Choroid plexus epithelial cell (primary cell): Measurements from ENCODE around the gene KIAA1586.
A peak's percentile ranks its signal among the peaks of the same experiment; 100 is the strongest.

Experiments
- DNase-seq: peaks from one replicate; pipeline ENCODE4 v3.0.0-alpha.2; 2010; ENCODE audit warnings: low read depth
- H3K4me3 ChIP-seq: 2 replicates; pipeline ENCODE4 v1.5.1; 2011; ENCODE audit warnings: low read depth, mild to moderate bottlenecking, control low read depth, low read length, moderate library complexity
- TF ChIP-seq, protein P1 (sequence below): conservative IDR thresholded peaks from 2 replicates; pipeline ENCODE4 v1.5.1; 2011; ENCODE audit warnings: low read depth, mild to moderate bottlenecking, control low read depth, inconsistent platforms, low read length, moderate library complexity

The KIAA1586 gene

DNA sequence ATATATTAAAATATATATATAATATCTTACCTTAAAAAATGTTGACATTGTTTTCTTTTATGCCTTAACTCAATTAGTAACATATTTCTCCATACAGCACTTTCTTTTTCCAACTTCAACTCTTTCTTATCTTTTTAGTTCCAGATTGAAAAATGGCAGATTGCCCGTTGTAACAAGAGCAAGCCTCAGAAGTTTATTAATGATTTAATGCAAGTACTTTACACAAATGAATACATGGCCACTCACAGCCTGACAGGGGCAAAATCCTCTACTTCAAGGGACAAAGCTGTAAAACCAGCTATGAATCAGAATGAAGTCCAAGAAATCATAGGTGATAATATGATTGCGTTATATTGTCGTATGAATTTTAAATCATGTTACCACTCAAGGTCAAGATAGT is 29.4 kb upstream of the KIAA1586 start:
- no peak overlapping the region for H3K4me3 ChIP-seq
- TF ChIP-seq, protein P1, sequence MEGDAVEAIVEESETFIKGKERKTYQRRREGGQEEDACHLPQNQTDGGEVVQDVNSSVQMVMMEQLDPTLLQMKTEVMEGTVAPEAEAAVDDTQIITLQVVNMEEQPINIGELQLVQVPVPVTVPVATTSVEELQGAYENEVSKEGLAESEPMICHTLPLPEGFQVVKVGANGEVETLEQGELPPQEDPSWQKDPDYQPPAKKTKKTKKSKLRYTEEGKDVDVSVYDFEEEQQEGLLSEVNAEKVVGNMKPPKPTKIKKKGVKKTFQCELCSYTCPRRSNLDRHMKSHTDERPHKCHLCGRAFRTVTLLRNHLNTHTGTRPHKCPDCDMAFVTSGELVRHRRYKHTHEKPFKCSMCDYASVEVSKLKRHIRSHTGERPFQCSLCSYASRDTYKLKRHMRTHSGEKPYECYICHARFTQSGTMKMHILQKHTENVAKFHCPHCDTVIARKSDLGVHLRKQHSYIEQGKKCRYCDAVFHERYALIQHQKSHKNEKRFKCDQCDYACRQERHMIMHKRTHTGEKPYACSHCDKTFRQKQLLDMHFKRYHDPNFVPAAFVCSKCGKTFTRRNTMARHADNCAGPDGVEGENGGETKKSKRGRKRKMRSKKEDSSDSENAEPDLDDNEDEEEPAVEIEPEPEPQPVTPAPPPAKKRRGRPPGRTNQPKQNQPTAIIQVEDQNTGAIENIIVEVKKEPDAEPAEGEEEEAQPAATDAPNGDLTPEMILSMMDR = no peak
- DNase-seq = no peak

DNA sequence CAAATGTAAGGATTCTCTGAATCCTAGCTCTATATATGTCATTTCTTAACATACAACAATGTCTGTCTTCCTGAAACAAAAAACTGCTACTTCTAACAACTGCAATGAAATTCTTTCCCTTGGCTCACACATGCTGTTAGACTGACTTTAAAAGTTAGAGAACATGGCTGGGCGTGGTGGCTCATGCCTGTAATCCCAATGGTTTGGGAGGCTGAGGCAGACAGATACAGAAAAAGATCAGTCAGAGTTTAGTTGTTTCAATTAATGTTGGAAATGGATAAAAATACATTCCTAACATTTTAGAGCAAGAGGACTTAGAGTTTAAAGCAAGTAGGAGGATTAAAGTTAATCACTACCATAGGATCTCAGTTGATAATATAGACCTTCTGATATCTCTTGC is 28.7 kb upstream of the KIAA1586 start:
- no peak overlapping the region for H3K4me3 ChIP-seq
- TF ChIP-seq, protein P1 = no peak
- DNase-seq = no peak

DNA sequence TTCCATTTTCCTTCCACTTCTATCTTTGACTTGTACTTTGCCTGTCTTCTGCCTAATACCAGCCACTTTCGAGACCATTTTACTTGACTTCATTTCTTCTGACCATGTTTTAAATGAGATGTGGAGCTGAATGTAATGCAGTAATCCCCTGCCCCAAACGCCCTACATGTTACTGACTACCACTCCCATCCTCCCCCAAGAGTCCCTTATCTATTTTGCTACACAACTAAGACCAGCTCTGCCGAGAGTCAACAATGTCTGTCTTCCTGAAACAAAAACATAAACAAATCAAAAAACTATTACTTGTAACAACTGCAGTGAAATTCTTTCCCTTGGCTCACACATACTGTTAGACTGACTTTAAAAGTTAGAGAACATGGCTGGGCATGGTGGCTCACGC is 27.1 kb upstream of the KIAA1586 start:
- DNase-seq = no peak
- no peak overlapping the region for H3K4me3 ChIP-seq
- TF ChIP-seq, protein P1 = no peak

DNA sequence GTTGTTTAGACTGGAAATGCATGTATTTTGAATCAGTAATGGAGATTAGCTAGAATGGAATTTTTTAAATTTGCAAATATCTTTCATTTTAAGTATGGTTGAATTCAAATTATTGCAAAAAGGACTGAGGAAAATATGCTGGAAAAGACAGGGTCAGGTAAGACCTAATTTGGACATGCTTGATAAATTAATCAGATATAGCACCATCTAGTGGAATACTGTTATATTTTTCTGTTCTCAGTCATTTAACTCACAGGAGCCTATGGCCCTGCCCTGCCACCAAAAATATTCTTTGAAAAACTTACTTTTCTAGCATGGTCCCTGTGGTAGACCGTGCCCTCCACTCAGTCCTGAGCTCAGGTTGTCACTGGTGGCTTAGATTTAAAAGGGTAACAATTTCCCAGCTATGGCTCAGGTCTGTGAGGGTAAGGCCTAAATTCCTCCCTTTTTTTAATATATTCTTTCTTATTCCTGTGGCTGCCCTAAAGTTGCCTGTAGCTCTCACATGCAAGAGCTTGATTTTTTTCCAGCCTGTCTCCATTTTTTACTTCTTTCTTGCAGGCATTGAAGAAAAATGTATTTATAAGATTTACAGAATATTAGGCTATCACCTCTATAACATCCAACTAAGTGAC is 25.3 kb upstream of the KIAA1586 start:
- no peak overlapping the region for H3K4me3 ChIP-seq
- peak; percentile 75 for DNase-seq
- TF ChIP-seq, protein P1 = peak; percentile 59

GRCh38 chr6:57024321-57024720 is 22.2 kb upstream of the KIAA1586 start:
- TF ChIP-seq, protein P1 = no peak
- DNase-seq = no peak
- H3K4me3 ChIP-seq = no peak overlapping the region

DNA sequence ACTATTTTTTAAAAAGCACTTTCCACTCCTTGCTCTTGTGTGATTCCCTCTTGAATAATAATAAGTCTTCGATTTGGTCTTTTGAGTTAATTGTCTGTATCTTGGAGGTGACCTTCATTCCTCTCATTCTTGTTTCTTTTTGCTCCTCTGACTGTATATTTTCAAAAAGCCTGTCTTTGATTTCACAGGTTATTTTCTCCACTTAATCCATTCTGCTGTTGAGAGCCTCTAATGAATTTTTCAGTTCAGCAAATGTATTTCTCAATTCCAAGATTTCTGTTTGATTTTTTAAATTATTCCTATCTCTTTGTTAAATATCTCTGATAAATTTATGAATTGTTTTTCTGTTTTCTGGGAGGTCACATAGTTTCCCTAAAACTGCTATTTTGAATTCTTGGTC is 21.7 kb upstream of the KIAA1586 start:
- TF ChIP-seq, protein P1 = no peak
- no peak for DNase-seq
- no peak overlapping the region for H3K4me3 ChIP-seq

DNA sequence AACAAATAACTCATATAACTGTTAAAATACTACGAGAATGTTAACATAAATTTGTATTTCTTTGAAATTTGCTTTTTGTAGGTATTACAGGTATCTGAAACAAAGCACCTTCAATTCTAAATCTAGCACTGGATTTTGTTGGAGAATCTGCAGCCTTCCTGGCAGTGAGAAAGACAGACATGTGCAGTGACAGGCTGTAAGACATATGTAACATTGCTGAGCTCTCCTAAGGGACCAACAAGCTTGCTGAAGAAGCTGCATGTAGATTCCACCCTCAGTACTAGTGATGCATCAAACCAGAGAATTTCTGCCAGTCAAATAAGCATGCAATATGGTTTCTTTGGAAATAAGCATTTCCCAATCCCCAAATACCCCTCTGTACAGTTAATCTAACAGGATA is 20.5 kb upstream of the KIAA1586 start:
- no peak for DNase-seq
- TF ChIP-seq, protein P1 = no peak
- no peak overlapping the region for H3K4me3 ChIP-seq
